ENCODE results near the gene GPR32.
"Not testable (repeated sequence)": the region's sequence is repeated elsewhere in the genome, so short reads cannot be mapped to it uniquely, and the experiment has no call there.

Gene GPR32

GRCh38 chr19:50770164-50770563 lies at the start of gene GPR32:
Gene GPR32, plus strand, starts transcription at chr19:50770464. Its CDS starts 137 bp downstream, at chr19:50770601.
- not testable (repeated sequence) for FAIRE-seq

GRCh38 chr19:50720921-50721381 lies 49.3 kb upstream of the GPR32 start:
- no peak for FAIRE-seq

GRCh38 chr19:50721441-50722137 lies 48.7 kb upstream of the GPR32 start:
- no peak for FAIRE-seq

- no peak for FAIRE-seq
These were observed 47.9 kb upstream of the GPR32 start for GRCh38 chr19:50722201-50723013.

GRCh38 chr19:50723069-50723468 lies 47.2 kb upstream of the GPR32 start, which contains the start of gene CLEC11A:
Gene CLEC11A, plus strand, starts transcription at chr19:50723364. Its CDS starts 162 bp downstream, at chr19:50723526.
- peak; percentile 95 for FAIRE-seq

GRCh38 chr19:50723735-50724521 lies 46.3 kb upstream of the GPR32 start:
- no peak for FAIRE-seq

GRCh38 chr19:50724522-50725217 lies 45.6 kb upstream of the GPR32 start:
- peak; percentile 98 for FAIRE-seq

GRCh38 chr19:50725218-50725910 lies 44.9 kb upstream of the GPR32 start:
- no peak for FAIRE-seq

GRCh38 chr19:50725911-50726230 lies 44.4 kb upstream of the GPR32 start:
- FAIRE-seq: no peak

- peak; percentile 98 for FAIRE-seq
These were observed 42.1 kb upstream of the GPR32 start for GRCh38 chr19:50728084-50728737.

GRCh38 chr19:50729894-50730293 lies 40.4 kb upstream of the GPR32 start:
- no peak for FAIRE-seq

GRCh38 chr19:50735869-50736268 lies 34.4 kb upstream of the GPR32 start:
- no peak for FAIRE-seq

- no peak for FAIRE-seq
These were observed 33.9 kb upstream of the GPR32 start for GRCh38 chr19:50736338-50736737.

- FAIRE-seq: no peak
These were observed 30.9 kb upstream of the GPR32 start for GRCh38 chr19:50739132-50739913.

- no peak for FAIRE-seq
These were observed 30.3 kb upstream of the GPR32 start for GRCh38 chr19:50739914-50740426.

GRCh38 chr19:50741179-50741933 lies 28.9 kb upstream of the GPR32 start:
- no peak for FAIRE-seq

GRCh38 chr19:50743537-50743936 lies 26.7 kb upstream of the GPR32 start:
- FAIRE-seq: no peak

- no peak for FAIRE-seq
These were observed 25.0 kb upstream of the GPR32 start for GRCh38 chr19:50745221-50745620.

- not testable (repeated sequence) for FAIRE-seq
These were observed 23.1 kb upstream of the GPR32 start for GRCh38 chr19:50747141-50747540.

GRCh38 chr19:50749490-50749889 lies 20.8 kb upstream of the GPR32 start:
- FAIRE-seq: no peak
